Transverse colon (tissue), 4 donors: ENCODE data around the gene SLMAP. TPM values are rescaled to one million over a fixed set of nuclear protein-coding genes. Genes with fewer than 3 reads are reported as not detected.

ENCODE experiments used
- DNase-seq: peaks from one replicate; pipeline ENCODE4 v3.0.0-alpha.2; 2019
- H3K27ac ChIP-seq, 4 donors: fragments of 200-600 bp; sonication (generic); 2 replicates each; pipeline ENCODE4 v1.5.1; 2016 to 2018; ENCODE audit warnings: inconsistent platforms in 4 of 4
- H3K27me3 ChIP-seq: fragments of 200-600 bp; sonication (generic); 2 replicates; pipeline ENCODE4 v1.5.1; 2017; ENCODE audit warnings: inconsistent platforms
- H3K36me3 ChIP-seq, 4 donors: fragments of 200-600 bp; sonication (generic); 2 replicates each; pipeline ENCODE4 v1.5.1; 2017 to 2019; ENCODE audit warnings: inconsistent platforms in 4 of 4
- H3K4me1 ChIP-seq, 4 donors: fragments of 200-600 bp; sonication (generic); 2 replicates each; pipeline ENCODE4 v1.5.1; 2017 to 2020; ENCODE audit warnings: inconsistent platforms in 4 of 4
- H3K4me3 ChIP-seq, 4 donors: fragments of 200-600 bp; sonication (generic); 1 replicate in 1 of 4; 2 replicates in 3 of 4; pipeline versions ENCODE4 v1.5.1 to v1.6.1; 2017 to 2019; ENCODE audit warnings: inconsistent platforms in 4 of 4
- H3K9me3 ChIP-seq, 2 donors: fragments of 200-600 bp; sonication (generic); 2 replicates each; pipeline ENCODE4 v1.5.1; 2017 to 2019; ENCODE audit warnings: inconsistent platforms in 2 of 2
- CTCF ChIP-seq, 5 experiments: fragments of 200-600 bp in 3 of 5; fragments of 450-650 bp in 2 of 5; sonication (generic) in 3 of 5; IDR thresholded peaks; 1 replicate in 2 of 5; 2 replicates in 3 of 5; pipeline ENCODE4 v1.5.1; 2016 to 2017; ENCODE audit warnings: antibody characterized with exemption in 5 of 5, inconsistent platforms in 3 of 5, mild to moderate bottlenecking in 2 of 5, moderate library complexity in 1 of 5
- EP300 ChIP-seq: sonication (generic); formaldehyde crosslinking; IDR thresholded peaks from one replicate; pipeline ENCODE4 v1.6.1; 2017; ENCODE audit warnings: antibody characterized with exemption, low read depth
- POLR2A ChIP-seq: fragments of 450-650 bp; IDR thresholded peaks from one replicate; pipeline ENCODE4 v1.6.1; 2016; ENCODE audit warnings: antibody characterized with exemption, mild to moderate bottlenecking, moderate library complexity
- POLR2AphosphoS5 ChIP-seq, 3 donors: sonication (generic); formaldehyde crosslinking; IDR thresholded peaks; one replicate each; pipeline ENCODE4 v1.6.1; 2016; ENCODE audit warnings: antibody characterized with exemption in 3 of 3
- WGBS, 2 donors: methylation state at CpG; one replicate each; pipeline ENCODE4 v1.1.5; 2018; ENCODE audit warnings: low coverage in 1 of 2; 5-methylcytosine and 5-hydroxymethylcytosine counted together
- in situ Hi-C, 4 donors: fragments of 200-750 bp; cut with MboI; loops; one replicate each; pipeline versions ENCODE4 v1.15.0 to v1.15.1; 2017; ENCODE audit warnings: low sequenced_read_pairs in 3 of 4, low pct_ligation_motif_present in 1 of 4, low pct_unique_long_range_greater_than_20kb in 1 of 4
- intact Hi-C: fragments of 100-400 bp; cut with DNase I; formaldehyde crosslinking; loops from one replicate; pipeline ENCODE4 v1.15.1; 2023; ENCODE audit warnings: low total_unique reads
- total RNA-seq, 4 donors: library from RNA; depleted of rRNA; stranded (reverse); fragments of >200 nt; gene quantifications; one replicate each; pipeline ENCODE4 v1.1.0, GENCODE V29; 2016

SLMAP gene
- total RNA-seq, 4 donors from 2014 or later: 111 to 162 (median 119) TPM

GRCh38 chr3:57810471-57811137, 54.5 kb downstream of the SLMAP start:
- 53 to 86% methylated on average over 7 to 9 of the region's 9 CpGs for WGBS, 2 donors
- Histone ChIP-seq H3K9me3 (no peaks in the 10 kb centered on the region), H3K4me1 (peaks cover 0 to 13% (median 1%) of the 10 kb centered on the region in 4 donors), H3K36me3 (peaks cover 0 to 5% (median 0%) of the 10 kb centered on the region in 4 donors), H3K27ac (no peak overlapping the region), H3K4me3 (no peak overlapping the region), H3K27me3 (no peaks in the 10 kb centered on the region)
- in situ Hi-C loops (no loop called here), intact Hi-C loops (no loop called here)
- TF ChIP-seq EP300: no peak
- TF ChIP-seq CTCF (IDR thresholded peaks at IDR 0.05): no peak
- no peak for TF ChIP-seq POLR2AphosphoS5 (IDR thresholded peaks at IDR 0.05)
- no peak for TF ChIP-seq POLR2A
- DNase-seq: no peak

GRCh38 chr3:57815036-57815435, 58.9 kb downstream of the SLMAP start:
- H3K9me3 ChIP-seq: no peaks in the 10 kb centered on the region
- intact Hi-C loops (no loop called here), in situ Hi-C loops (no loop called here)
- peaks cover 0 to 13% (median 1%) of the 10 kb centered on the region in 4 donors for H3K4me1 ChIP-seq
- H3K4me3 ChIP-seq: no peak overlapping the region
- H3K27me3 ChIP-seq: no peaks in the 10 kb centered on the region
- TF ChIP-seq CTCF (IDR thresholded peaks at IDR 0.05) (no peak), EP300 (no peak), POLR2A (no peak)
- no peak for DNase-seq
- no peak overlapping the region for H3K27ac ChIP-seq
- peaks cover 0 to 5% (median 0%) of the 10 kb centered on the region in 4 donors for H3K36me3 ChIP-seq
- 78% methylated on average over 6 of the region's 6 CpGs; no CpG with 5 or more reads in 1 of the 2 donors for WGBS, 2 donors

- in situ Hi-C loops (no loop called here), intact Hi-C loops (no loop called here)
- H3K27ac ChIP-seq: no peak overlapping the region
- no peak for DNase-seq
- no peaks in the 10 kb centered on the region for H3K27me3 ChIP-seq
- H3K4me3 ChIP-seq: no peak overlapping the region
- peaks cover 0 to 11% (median 0%) of the 10 kb centered on the region in 4 donors for H3K4me1 ChIP-seq
- H3K36me3 ChIP-seq: peaks cover 0 to 5% (median 0%) of the 10 kb centered on the region in 4 donors
- TF ChIP-seq CTCF (IDR thresholded peaks at IDR 0.05) (no peak), EP300 (no peak), POLR2AphosphoS5 (IDR thresholded peaks at IDR 0.05) (no peak), POLR2A (no peak)
- no peaks in the 10 kb centered on the region for H3K9me3 ChIP-seq
Measured at GRCh38 chr3:57816471-57817095, 60.5 kb downstream of the SLMAP start.

- H3K36me3 ChIP-seq: no peaks in the 10 kb centered on the region
- no peak overlapping the region for H3K4me3 ChIP-seq
- no peak for DNase-seq
- no peak for TF ChIP-seq CTCF (IDR thresholded peaks at IDR 0.05)
- TF ChIP-seq EP300: no peak
- no peak for TF ChIP-seq POLR2A
- no peak for TF ChIP-seq POLR2AphosphoS5 (IDR thresholded peaks at IDR 0.05)
- H3K27ac ChIP-seq: no peak overlapping the region
- intact Hi-C loops (no loop called here), in situ Hi-C loops (no loop called here)
- no peaks in the 10 kb centered on the region for H3K27me3 ChIP-seq
- peaks cover 0 to 19% (median 0%) of the 10 kb centered on the region in 4 donors for H3K4me1 ChIP-seq
- H3K9me3 ChIP-seq: no peaks in the 10 kb centered on the region
Measured at GRCh38 chr3:57818772-57819171, 62.7 kb downstream of the SLMAP start.
